CMK (cell line): ENCODE measurements around the gene LCN15.
"Not testable (repeated sequence)": the region's sequence is repeated elsewhere in the genome, so short reads cannot be mapped to it uniquely, and the experiment has no call there.

Experiments
- DNase-seq: peaks from one replicate; pipeline ENCODE4 v3.0.0-alpha.2; 2010; ENCODE audit warnings: low read depth

LCN15 gene

DNA sequence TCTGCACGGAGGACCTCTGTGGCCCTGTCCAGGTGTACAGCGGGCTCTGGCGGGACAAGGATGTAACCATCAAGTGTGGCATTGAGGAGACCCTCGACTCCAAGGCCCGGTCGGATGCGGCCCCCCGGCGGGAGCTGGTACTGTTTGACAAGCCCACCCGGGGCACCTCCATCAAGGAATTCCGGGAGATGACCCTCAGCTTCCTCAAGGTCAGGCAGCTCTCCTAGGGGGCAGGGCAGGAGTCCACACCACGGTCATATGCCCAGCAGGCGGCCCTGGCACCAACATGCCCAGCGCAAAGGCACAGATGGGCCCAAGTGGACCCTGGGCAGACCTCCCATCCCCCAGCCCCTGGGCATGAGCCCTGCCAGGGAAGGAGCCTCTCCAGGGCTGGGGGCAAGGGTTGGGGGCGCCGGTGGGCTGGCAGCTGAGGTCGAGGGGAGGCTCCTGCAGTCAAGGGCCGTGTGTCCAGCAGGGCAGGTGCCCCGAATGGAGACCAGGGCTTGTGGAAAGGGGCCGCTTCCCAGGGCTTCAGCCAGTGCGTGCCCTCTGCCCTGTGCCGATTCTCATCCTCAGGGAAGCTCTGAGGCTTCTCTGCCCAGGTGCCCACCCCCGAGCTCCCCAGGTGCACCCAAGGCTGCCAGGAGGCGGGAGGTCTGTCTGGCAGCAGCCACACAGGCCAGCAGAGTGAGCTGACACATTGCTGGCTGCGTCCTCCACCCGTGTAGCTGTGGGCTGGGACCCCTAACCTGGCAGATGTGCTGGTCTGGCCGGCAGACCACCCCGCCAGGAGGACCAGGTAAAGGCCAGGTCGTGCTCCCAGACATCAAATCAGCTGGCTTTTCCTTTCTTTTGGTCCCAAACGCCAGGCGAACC is 42.0 kb downstream of the LCN15 start:
- DNase-seq: no peak

DNA sequence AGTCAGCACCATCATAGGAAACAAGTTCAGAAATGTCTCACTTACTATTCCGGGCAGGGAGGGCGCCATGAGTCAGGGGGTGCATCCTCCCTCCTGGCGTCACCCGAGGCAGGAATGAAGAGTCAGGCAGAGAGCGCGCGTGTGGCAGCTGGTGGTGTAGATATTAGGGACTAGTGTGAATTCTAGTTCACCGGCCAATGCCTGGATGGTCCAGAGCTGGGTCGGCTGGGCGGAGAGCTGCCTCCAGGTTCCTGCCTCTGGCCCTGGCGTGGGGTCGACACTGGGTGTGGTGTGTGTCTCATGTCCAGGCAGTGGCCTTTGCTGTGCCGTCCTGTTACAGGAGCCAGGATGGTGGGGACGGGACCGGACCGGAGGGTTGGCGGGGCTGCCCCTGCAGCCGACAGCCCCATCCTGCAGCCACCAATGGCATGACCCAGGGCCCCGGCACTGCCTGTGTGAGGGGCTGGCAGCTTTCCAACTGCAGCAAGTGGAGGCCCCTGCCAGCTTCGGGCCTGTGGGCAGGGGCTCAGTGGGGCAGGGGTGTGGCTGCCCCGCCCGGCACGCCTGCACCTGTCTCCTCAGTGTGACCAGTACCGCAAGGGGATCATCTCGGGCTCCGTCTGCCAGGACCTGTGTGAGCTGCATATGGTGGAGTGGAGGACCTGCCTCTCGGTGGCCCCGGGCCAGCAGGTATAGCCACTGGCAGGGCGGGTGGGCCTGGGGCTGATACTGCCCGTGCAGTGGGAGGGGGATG is 42.8 kb downstream of the LCN15 start:
- DNase-seq: no peak

GRCh38 chr9:136720898-136721338 is 43.4 kb downstream of the LCN15 start:
- no peak for DNase-seq

- DNase-seq: no peak
These were observed 43.9 kb downstream of the LCN15 start for GRCh38 chr9:136720251-136720897.

- no peak for DNase-seq
These were observed 45.0 kb downstream of the LCN15 start for GRCh38 chr9:136719195-136719880.

DNA sequence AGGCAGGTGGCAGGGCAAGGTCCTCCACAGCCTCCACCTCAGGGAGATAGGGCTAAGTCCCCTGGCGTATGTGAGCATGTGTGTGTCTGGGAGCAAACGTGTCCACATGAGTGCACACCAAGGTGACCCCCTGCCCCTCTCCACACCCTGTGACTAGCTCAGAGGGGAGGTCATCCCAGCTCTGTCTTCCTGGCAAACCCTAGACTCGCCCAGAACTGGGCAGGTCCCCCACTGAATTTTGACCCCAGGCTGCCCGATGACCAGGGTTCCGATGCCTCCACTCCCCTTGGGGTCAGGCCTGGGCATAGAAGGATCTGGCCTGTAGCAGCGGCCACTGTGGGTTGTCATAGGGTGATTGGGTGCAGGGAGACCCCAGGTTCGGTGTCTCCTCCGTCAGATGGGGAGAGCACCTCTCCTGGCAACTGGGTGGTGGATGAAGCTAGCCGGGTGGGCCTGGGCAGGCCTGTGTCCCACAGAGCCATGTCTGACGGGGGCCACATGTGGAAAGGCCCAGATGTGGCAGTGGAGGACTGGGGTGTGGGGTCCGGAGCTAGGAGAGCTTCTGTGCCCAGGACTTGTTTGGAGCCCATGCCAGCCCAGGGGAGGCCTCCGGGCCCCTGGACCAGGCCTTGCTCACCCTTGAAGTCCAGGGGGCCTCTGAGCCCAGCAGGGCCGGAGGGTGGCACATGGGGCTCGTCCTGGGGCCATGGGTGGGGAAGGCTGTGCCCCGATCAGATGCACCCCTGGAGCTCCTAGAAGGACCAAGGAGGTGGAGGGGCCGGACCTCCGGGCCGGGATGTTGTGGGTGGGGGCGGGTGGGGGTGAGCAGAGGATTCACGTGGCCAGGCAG is 45.7 kb downstream of the LCN15 start:
- DNase-seq: no peak

GRCh38 chr9:136717399-136717798 is 46.9 kb downstream of the LCN15 start:
- DNase-seq: no peak

DNA sequence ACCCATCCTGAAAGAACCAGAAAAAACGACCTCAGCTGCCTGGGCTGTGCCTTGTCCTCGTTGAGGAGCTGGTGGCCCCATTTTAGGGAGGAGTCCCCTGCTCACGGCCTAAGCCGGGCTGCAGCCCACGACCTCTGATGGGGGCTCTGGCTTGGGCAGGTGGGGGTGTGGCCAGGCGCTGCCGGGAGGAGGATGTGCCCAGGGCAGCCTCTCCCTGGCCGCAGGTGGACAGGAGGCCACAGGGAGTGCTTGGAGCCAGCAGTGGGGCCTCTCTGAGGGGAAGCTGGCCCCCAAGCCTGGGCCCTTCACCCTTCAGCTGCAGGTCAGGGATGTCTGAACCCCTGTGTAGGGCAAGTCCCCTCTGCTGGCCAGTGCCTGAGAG is 49.4 kb downstream of the LCN15 start:
- no peak for DNase-seq

GRCh38 chr9:136714096-136714892 is 50.0 kb downstream of the LCN15 start:
- DNase-seq: peak; percentile 85

DNA sequence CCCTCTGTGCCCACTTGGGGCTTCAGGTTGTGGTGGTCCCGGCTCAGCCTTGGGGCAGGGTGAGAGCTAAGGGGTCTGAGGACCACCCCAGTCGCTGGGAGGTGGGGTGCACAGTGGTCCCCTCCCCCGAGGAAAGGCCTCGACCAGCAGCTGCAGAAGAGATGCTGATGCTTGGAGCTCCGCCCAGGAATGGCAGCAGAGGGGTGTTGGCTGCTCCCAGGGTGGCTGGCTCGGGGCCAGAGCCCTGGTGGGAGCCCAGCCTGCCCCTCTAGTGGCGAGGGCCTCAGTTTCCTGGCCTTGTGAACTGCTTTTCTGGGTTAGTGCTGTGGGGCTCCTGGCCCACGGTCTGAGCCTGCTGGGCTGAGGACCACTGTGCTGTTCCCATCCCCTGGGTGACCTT is 50.8 kb downstream of the LCN15 start:
- no peak for DNase-seq

GRCh38 chr9:136712690-136713544 is 51.4 kb downstream of the LCN15 start:
- no peak for DNase-seq

- no peak for DNase-seq
These were observed 52.3 kb downstream of the LCN15 start, which contains the start of gene DIPK1B for GRCh38 chr9:136711751-136712689. Gene DIPK1B, plus strand, starts transcription at chr9:136712572. Its CDS starts 94 bp downstream, at chr9:136712666.

GRCh38 chr9:136711219-136711648 is 53.1 kb downstream of the LCN15 start:
- not testable (repeated sequence) for DNase-seq

GRCh38 chr9:136710543-136710942 is 53.8 kb downstream of the LCN15 start:
- no peak for DNase-seq
